Fibroblast of pulmonary artery (primary cell): ENCODE results near the gene GPR176.

Experiments
- DNase-seq: peaks from one replicate; pipeline ENCODE4 v3.0.0-alpha.2; 2010; ENCODE audit warnings: low read depth
- H3K4me3 ChIP-seq: replicated peaks from 2 replicates; pipeline ENCODE4 v1.5.1; 2011; ENCODE audit warnings: low read depth, mild to moderate bottlenecking, control low read depth, low read length, moderate library complexity
- CTCF ChIP-seq: IDR thresholded peaks from 2 replicates; pipeline ENCODE4 v1.5.1; 2011; ENCODE audit warnings: mild to moderate bottlenecking, control low read depth, low read length, inconsistent platforms; ENCODE audit errors: missing control alignments

Gene GPR176

GRCh38 chr15:39843565-39843964 lies 76.5 kb downstream of the GPR176 start:
- no peak for DNase-seq
- no peak overlapping the region for H3K4me3 ChIP-seq
- no peak for TF ChIP-seq CTCF

- TF ChIP-seq CTCF = no peak
- no peak for DNase-seq
- no peak overlapping the region for H3K4me3 ChIP-seq
Measured at GRCh38 chr15:39837454-39837853, 82.6 kb downstream of the GPR176 start.

- TF ChIP-seq CTCF = no peak
- no peak overlapping the region for H3K4me3 ChIP-seq
- no peak for DNase-seq
Measured at GRCh38 chr15:39835550-39835949, 84.5 kb downstream of the GPR176 start.

GRCh38 chr15:39834256-39834655 lies 85.8 kb downstream of the GPR176 start:
- no peak overlapping the region for H3K4me3 ChIP-seq
- DNase-seq = peak; percentile 45
- no peak for TF ChIP-seq CTCF

- peak; percentile 50 for DNase-seq
- TF ChIP-seq CTCF = no peak
- no peak overlapping the region for H3K4me3 ChIP-seq
Measured at GRCh38 chr15:39833515-39833981, 86.5 kb downstream of the GPR176 start.

GRCh38 chr15:39830166-39830565 lies 89.9 kb downstream of the GPR176 start:
- no peak overlapping the region for H3K4me3 ChIP-seq
- no peak for TF ChIP-seq CTCF
- no peak for DNase-seq

GRCh38 chr15:39828374-39828931 lies 91.6 kb downstream of the GPR176 start:
- DNase-seq = peak; percentile 60
- H3K4me3 ChIP-seq = no peak overlapping the region
- no peak for TF ChIP-seq CTCF
